T-helper 1 cell treated with Interleukin-12 subunit alpha and Interleukin-12 subunit beta and Interleukin-4 antibody, amounts not matched to agents 30 μg/mL and 1 μg/mL, for 36 hours (primary cell): Measurements from ENCODE around the gene WDR54.
A peak's percentile ranks its signal among the peaks of the same experiment; 100 is the strongest.
"Not testable (repeated sequence)": the region's sequence is repeated elsewhere in the genome, so short reads cannot be mapped to it uniquely, and the experiment has no call there.

ENCODE experiments used
- H3K27ac Mint-ChIP-seq: one replicate; pipeline ENCODE4 v1.8.0; 2021; ENCODE audit warnings: mild to moderate bottlenecking, mixed read lengths
- H3K27me3 Mint-ChIP-seq: one replicate; pipeline ENCODE4 v1.8.0; 2021; ENCODE audit warnings: low read depth, mixed read lengths
- H3K36me3 Mint-ChIP-seq: one replicate; pipeline ENCODE4 v1.8.0; 2021; ENCODE audit warnings: low read depth, mixed read lengths
- H3K4me1 Mint-ChIP-seq: one replicate; pipeline ENCODE4 v1.8.0; 2021; ENCODE audit warnings: low read depth, mixed read lengths
- H3K4me3 Mint-ChIP-seq: one replicate; pipeline ENCODE4 v1.8.0; 2021; ENCODE audit warnings: mild to moderate bottlenecking, moderate library complexity, mixed read lengths
- H3K9me3 Mint-ChIP-seq: one replicate; pipeline ENCODE4 v1.8.0; 2021; ENCODE audit warnings: mixed read lengths

The WDR54 gene

GRCh38 chr2:74444498-74445318, 23.2 kb downstream of the WDR54 start:
- H3K27ac Mint-ChIP-seq = no peak overlapping the region
- H3K9me3 Mint-ChIP-seq = no peaks in the 10 kb centered on the region
- H3K4me1 Mint-ChIP-seq = peaks cover 7% of the 10 kb centered on the region
- H3K4me3 Mint-ChIP-seq = no peak overlapping the region
- H3K27me3 Mint-ChIP-seq = peaks cover 40% of the 10 kb centered on the region
- peaks cover 2% of the 10 kb centered on the region for H3K36me3 Mint-ChIP-seq

- Mint-ChIP-seq H3K36me3 (no peaks in the 10 kb centered on the region), H3K4me3 (no peak overlapping the region), H3K4me1 (peaks cover 6% of the 10 kb centered on the region), H3K9me3 (no peaks in the 10 kb centered on the region), H3K27ac (no peak overlapping the region), H3K27me3 (peaks cover 28% of the 10 kb centered on the region)
Measured at GRCh38 chr2:74447230-74447999, 25.9 kb downstream of the WDR54 start.

- no peaks in the 10 kb centered on the region for H3K9me3 Mint-ChIP-seq
- peaks cover 15% of the 10 kb centered on the region for H3K4me1 Mint-ChIP-seq
- no peak overlapping the region for H3K4me3 Mint-ChIP-seq
- H3K36me3 Mint-ChIP-seq = no peaks in the 10 kb centered on the region
- no peak overlapping the region for H3K27ac Mint-ChIP-seq
- peaks cover 23% of the 10 kb centered on the region for H3K27me3 Mint-ChIP-seq
Measured at GRCh38 chr2:74448771-74449170, 27.2 kb downstream of the WDR54 start.

- H3K9me3 Mint-ChIP-seq = no peaks in the 10 kb centered on the region
- no peak overlapping the region for H3K4me3 Mint-ChIP-seq
- H3K27ac Mint-ChIP-seq = no peak overlapping the region
- H3K4me1 Mint-ChIP-seq = peaks cover 25% of the 10 kb centered on the region
- H3K36me3 Mint-ChIP-seq = peaks cover 7% of the 10 kb centered on the region
- peaks cover 8% of the 10 kb centered on the region for H3K27me3 Mint-ChIP-seq
Measured at GRCh38 chr2:74450570-74451190, 29.1 kb downstream of the WDR54 start.

GRCh38 chr2:74454654-74455511, 33.4 kb downstream of the WDR54 start, which contains the start of gene INO80B:
Gene INO80B (plus strand): TSS chr2:74455087. CDS start chr2:74455117, 30 bp downstream.
- H3K9me3 Mint-ChIP-seq = no peaks in the 10 kb centered on the region
- peaks cover 49% of the 10 kb centered on the region for H3K4me1 Mint-ChIP-seq
- H3K36me3 Mint-ChIP-seq = peaks cover 19% of the 10 kb centered on the region
- H3K27ac Mint-ChIP-seq = peak within 1 kb of the TSS; percentile 99
- peak within 1 kb of the TSS; percentile 94 for H3K4me3 Mint-ChIP-seq
- H3K27me3 Mint-ChIP-seq = no peaks in the 10 kb centered on the region

GRCh38 chr2:74457129-74457548, 35.6 kb downstream of the WDR54 start:
- Mint-ChIP-seq H3K36me3 (peaks cover 24% of the 10 kb centered on the region), H3K4me1 (peaks cover 51% of the 10 kb centered on the region), H3K4me3 (peak overlapping the region; percentile 94), H3K9me3 (no peaks in the 10 kb centered on the region), H3K27ac (peak overlapping the region; percentile 99), H3K27me3 (no peaks in the 10 kb centered on the region)

- Mint-ChIP-seq H3K27me3 (no peaks in the 10 kb centered on the region), H3K4me3 (peak overlapping the region; percentile 94), H3K9me3 (no peaks in the 10 kb centered on the region), H3K4me1 (peaks cover 47% of the 10 kb centered on the region), H3K27ac (peak overlapping the region; percentile 99), H3K36me3 (peaks cover 27% of the 10 kb centered on the region)
Measured at GRCh38 chr2:74457549-74458131, 36.1 kb downstream of the WDR54 start.

- Mint-ChIP-seq H3K4me1 (peaks cover 42% of the 10 kb centered on the region), H3K9me3 (no peaks in the 10 kb centered on the region), H3K27me3 (no peaks in the 10 kb centered on the region), H3K4me3 (peak within 1 kb of the TSS; percentile 94), H3K27ac (peak within 1 kb of the TSS; percentile 99), H3K36me3 (peaks cover 32% of the 10 kb centered on the region)
Measured at GRCh38 chr2:74458132-74458937, 36.8 kb downstream of the WDR54 start, which contains the start of gene WBP1. Gene WBP1 (plus strand): TSS chr2:74458438. CDS start chr2:74458603, 165 bp downstream.

- Mint-ChIP-seq H3K36me3 (peaks cover 32% of the 10 kb centered on the region), H3K4me1 (peaks cover 42% of the 10 kb centered on the region), H3K27me3 (no peaks in the 10 kb centered on the region), H3K9me3 (no peaks in the 10 kb centered on the region), H3K4me3 (peak overlapping the region; percentile 94), H3K27ac (peak overlapping the region; percentile 99)
Measured at GRCh38 chr2:74458938-74459363, 37.4 kb downstream of the WDR54 start.

- Mint-ChIP-seq H3K36me3 (peaks cover 32% of the 10 kb centered on the region), H3K4me1 (peaks cover 41% of the 10 kb centered on the region), H3K27ac (peak overlapping the region; percentile 66), H3K4me3 (peak overlapping the region; percentile 94)
- not testable (repeated sequence) for H3K9me3 Mint-ChIP-seq, H3K27me3 Mint-ChIP-seq
Measured at GRCh38 chr2:74459503-74460118, 38.1 kb downstream of the WDR54 start.

GRCh38 chr2:74460187-74460586, 38.7 kb downstream of the WDR54 start:
- not testable (repeated sequence) for H3K9me3 Mint-ChIP-seq
- peaks cover 37% of the 10 kb centered on the region for H3K4me1 Mint-ChIP-seq
- peak overlapping the region; percentile 26 for H3K27ac Mint-ChIP-seq

GRCh38 chr2:74461187-74462053, 39.9 kb downstream of the WDR54 start:
- H3K27ac Mint-ChIP-seq = no peak overlapping the region
- peaks cover 35% of the 10 kb centered on the region for H3K4me1 Mint-ChIP-seq
- no peaks in the 10 kb centered on the region for H3K9me3 Mint-ChIP-seq
- H3K4me3 Mint-ChIP-seq = no peak overlapping the region
- no peaks in the 10 kb centered on the region for H3K27me3 Mint-ChIP-seq
- peaks cover 21% of the 10 kb centered on the region for H3K36me3 Mint-ChIP-seq

More at GRCh38 chr2:74460187-74460586, 38.7 kb downstream of the WDR54 start:
- not testable (repeated sequence) for H3K27me3 Mint-ChIP-seq
- Mint-ChIP-seq H3K4me3 (peak overlapping the region; percentile 94), H3K36me3 (peaks cover 28% of the 10 kb centered on the region)
